Gastroesophageal sphincter (tissue), 3 donors: ENCODE results near the gene SLC37A4.

Experiments
- CTCF ChIP-seq, 4 experiments: fragments of 200-600 bp in 2 of 4; fragments of 450-650 bp in 2 of 4; sonication (generic) in 1 of 4; IDR thresholded peaks; one replicate each; pipeline ENCODE4 v1.5.1; 2017 to 2019; ENCODE audit warnings: antibody characterized with exemption in 4 of 4, mild to moderate bottlenecking in 2 of 4, moderate library complexity in 2 of 4
- EP300 ChIP-seq: sonication (generic); formaldehyde crosslinking; IDR thresholded peaks from one replicate; pipeline ENCODE4 v1.6.1; 2017; ENCODE audit warnings: antibody characterized with exemption, mild to moderate bottlenecking

- TF ChIP-seq EP300 (no peak), CTCF (IDR thresholded peaks at IDR 0.05) (no peak)
Measured at GRCh38 chr11:119051440-119052162, 20.9 kb upstream of the SLC37A4 start.
